ENCODE measurements around the gene PGC.

DNA sequence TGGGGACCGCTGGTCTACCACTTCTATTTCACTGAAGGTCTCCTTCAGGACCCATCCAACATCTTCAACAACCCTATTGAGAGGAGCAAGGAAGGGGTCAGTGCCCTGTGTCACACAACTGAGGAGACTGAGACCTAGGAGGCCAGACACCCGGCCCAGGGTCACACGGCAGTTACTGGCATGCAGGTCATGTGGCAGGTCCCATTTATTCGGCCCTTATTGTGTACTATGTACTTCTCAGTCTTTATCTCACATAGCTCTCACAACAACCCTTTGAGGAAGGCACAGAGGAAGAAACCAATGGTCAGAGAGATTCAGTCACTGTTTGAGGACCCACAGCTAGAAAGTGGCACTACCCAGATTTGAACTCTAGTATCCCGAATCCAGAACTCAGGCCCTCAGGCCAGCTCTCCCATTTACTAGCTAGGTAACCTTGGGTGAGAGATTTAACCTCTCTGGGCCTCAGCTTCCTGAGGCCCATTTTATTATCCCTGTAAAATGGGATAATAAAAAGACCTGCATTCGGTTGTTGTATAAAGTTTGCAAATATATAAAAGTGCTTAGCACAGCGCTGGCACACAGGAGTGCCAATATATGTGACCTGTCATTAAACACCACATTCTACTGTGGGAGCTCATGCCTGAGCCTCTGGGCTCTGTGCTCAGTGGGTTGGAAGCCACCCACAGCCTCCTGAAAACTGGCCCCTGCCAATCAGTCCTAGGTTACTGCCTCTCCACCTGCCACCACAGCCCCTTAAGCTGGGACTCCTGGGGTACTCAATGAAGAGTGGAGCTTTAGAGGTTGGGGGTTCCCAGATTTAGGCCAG, 27.5 kb downstream of the PGC start:
- TF ChIP-seq, protein P1, sequence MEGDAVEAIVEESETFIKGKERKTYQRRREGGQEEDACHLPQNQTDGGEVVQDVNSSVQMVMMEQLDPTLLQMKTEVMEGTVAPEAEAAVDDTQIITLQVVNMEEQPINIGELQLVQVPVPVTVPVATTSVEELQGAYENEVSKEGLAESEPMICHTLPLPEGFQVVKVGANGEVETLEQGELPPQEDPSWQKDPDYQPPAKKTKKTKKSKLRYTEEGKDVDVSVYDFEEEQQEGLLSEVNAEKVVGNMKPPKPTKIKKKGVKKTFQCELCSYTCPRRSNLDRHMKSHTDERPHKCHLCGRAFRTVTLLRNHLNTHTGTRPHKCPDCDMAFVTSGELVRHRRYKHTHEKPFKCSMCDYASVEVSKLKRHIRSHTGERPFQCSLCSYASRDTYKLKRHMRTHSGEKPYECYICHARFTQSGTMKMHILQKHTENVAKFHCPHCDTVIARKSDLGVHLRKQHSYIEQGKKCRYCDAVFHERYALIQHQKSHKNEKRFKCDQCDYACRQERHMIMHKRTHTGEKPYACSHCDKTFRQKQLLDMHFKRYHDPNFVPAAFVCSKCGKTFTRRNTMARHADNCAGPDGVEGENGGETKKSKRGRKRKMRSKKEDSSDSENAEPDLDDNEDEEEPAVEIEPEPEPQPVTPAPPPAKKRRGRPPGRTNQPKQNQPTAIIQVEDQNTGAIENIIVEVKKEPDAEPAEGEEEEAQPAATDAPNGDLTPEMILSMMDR (IDR thresholded peaks at IDR 0.05): no peak
- TF ChIP-seq POLR2A (IDR thresholded peaks at IDR 0.05): no peak

Data from thyroid gland (tissue), 4 donors.